Transverse colon (tissue), 4 donors: ENCODE measurements around the gene GLS. TPM values are rescaled to one million over a fixed set of nuclear protein-coding genes. Genes with fewer than 3 reads are reported as not detected.

Source experiments
- DNase-seq: peaks from one replicate; pipeline ENCODE4 v3.0.0-alpha.2; 2019
- H3K27ac ChIP-seq, 4 donors: fragments of 200-600 bp; sonication (generic); 2 replicates each; pipeline ENCODE4 v1.5.1; 2016 to 2018; ENCODE audit warnings: inconsistent platforms in 4 of 4
- H3K27me3 ChIP-seq: fragments of 200-600 bp; sonication (generic); 2 replicates; pipeline ENCODE4 v1.5.1; 2017; ENCODE audit warnings: inconsistent platforms
- H3K36me3 ChIP-seq, 4 donors: fragments of 200-600 bp; sonication (generic); 2 replicates each; pipeline ENCODE4 v1.5.1; 2017 to 2019; ENCODE audit warnings: inconsistent platforms in 4 of 4
- H3K4me1 ChIP-seq, 4 donors: fragments of 200-600 bp; sonication (generic); 2 replicates each; pipeline ENCODE4 v1.5.1; 2017 to 2020; ENCODE audit warnings: inconsistent platforms in 4 of 4
- H3K4me3 ChIP-seq, 4 donors: fragments of 200-600 bp; sonication (generic); 1 replicate in 1 of 4; 2 replicates in 3 of 4; pipeline versions ENCODE4 v1.5.1 to v1.6.1; 2017 to 2019; ENCODE audit warnings: inconsistent platforms in 4 of 4
- H3K9me3 ChIP-seq, 2 donors: fragments of 200-600 bp; sonication (generic); 2 replicates each; pipeline ENCODE4 v1.5.1; 2017 to 2019; ENCODE audit warnings: inconsistent platforms in 2 of 2
- EP300 ChIP-seq: sonication (generic); formaldehyde crosslinking; IDR thresholded peaks from one replicate; pipeline ENCODE4 v1.6.1; 2017; ENCODE audit warnings: antibody characterized with exemption, low read depth
- POLR2A ChIP-seq: fragments of 450-650 bp; IDR thresholded peaks from one replicate; pipeline ENCODE4 v1.6.1; 2016; ENCODE audit warnings: antibody characterized with exemption, mild to moderate bottlenecking, moderate library complexity
- POLR2AphosphoS5 ChIP-seq, 3 donors: sonication (generic); formaldehyde crosslinking; IDR thresholded peaks; one replicate each; pipeline ENCODE4 v1.6.1; 2016; ENCODE audit warnings: antibody characterized with exemption in 3 of 3
- WGBS, 2 donors: methylation state at CpG; one replicate each; pipeline ENCODE4 v1.1.5; 2018; ENCODE audit warnings: low coverage in 1 of 2; 5-methylcytosine and 5-hydroxymethylcytosine counted together
- in situ Hi-C, 4 donors: fragments of 200-750 bp; cut with MboI; loops; one replicate each; pipeline versions ENCODE4 v1.15.0 to v1.15.1; 2017; ENCODE audit warnings: low sequenced_read_pairs in 3 of 4, low pct_ligation_motif_present in 1 of 4, low pct_unique_long_range_greater_than_20kb in 1 of 4
- intact Hi-C: fragments of 100-400 bp; cut with DNase I; formaldehyde crosslinking; loops from one replicate; pipeline ENCODE4 v1.15.1; 2023; ENCODE audit warnings: low total_unique reads
- total RNA-seq, 4 donors: library from RNA; depleted of rRNA; stranded (reverse); fragments of >200 nt; gene quantifications; one replicate each; pipeline ENCODE4 v1.1.0, GENCODE V29; 2016
- TF ChIP-seq, protein P1 (sequence below), 5 experiments: fragments of 200-600 bp in 3 of 5; fragments of 450-650 bp in 2 of 5; sonication (generic) in 3 of 5; IDR thresholded peaks; 1 replicate in 2 of 5; 2 replicates in 3 of 5; pipeline ENCODE4 v1.5.1; 2016 to 2017; ENCODE audit warnings: antibody characterized with exemption in 5 of 5, inconsistent platforms in 3 of 5, mild to moderate bottlenecking in 2 of 5, moderate library complexity in 1 of 5

GLS gene
- total RNA-seq, 4 donors from 2014 or later, result 58.0 to 141 (median 68.7) TPM

GRCh38 chr2:190840569-190841172 is 40.0 kb upstream of the GLS start:
- DNase-seq, result no peak
- H3K4me3 ChIP-seq, result no peak overlapping the region
- H3K9me3 ChIP-seq, result no peaks in the 10 kb centered on the region
- no peaks in the 10 kb centered on the region for H3K36me3 ChIP-seq
- in situ Hi-C loops (no loop called here), intact Hi-C loops (no loop called here)
- H3K27me3 ChIP-seq, result no peaks in the 10 kb centered on the region
- 20 to 77% methylated on average over 1 to 4 of the region's 4 CpGs for WGBS, 2 donors
- no peak overlapping the region for H3K27ac ChIP-seq
- H3K4me1 ChIP-seq, result no peaks in the 10 kb centered on the region
- TF ChIP-seq POLR2AphosphoS5 (IDR thresholded peaks at IDR 0.05) (no peak), POLR2A (no peak), EP300 (no peak)
- TF ChIP-seq, protein P1, sequence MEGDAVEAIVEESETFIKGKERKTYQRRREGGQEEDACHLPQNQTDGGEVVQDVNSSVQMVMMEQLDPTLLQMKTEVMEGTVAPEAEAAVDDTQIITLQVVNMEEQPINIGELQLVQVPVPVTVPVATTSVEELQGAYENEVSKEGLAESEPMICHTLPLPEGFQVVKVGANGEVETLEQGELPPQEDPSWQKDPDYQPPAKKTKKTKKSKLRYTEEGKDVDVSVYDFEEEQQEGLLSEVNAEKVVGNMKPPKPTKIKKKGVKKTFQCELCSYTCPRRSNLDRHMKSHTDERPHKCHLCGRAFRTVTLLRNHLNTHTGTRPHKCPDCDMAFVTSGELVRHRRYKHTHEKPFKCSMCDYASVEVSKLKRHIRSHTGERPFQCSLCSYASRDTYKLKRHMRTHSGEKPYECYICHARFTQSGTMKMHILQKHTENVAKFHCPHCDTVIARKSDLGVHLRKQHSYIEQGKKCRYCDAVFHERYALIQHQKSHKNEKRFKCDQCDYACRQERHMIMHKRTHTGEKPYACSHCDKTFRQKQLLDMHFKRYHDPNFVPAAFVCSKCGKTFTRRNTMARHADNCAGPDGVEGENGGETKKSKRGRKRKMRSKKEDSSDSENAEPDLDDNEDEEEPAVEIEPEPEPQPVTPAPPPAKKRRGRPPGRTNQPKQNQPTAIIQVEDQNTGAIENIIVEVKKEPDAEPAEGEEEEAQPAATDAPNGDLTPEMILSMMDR (IDR thresholded peaks at IDR 0.05), result no peak

DNA sequence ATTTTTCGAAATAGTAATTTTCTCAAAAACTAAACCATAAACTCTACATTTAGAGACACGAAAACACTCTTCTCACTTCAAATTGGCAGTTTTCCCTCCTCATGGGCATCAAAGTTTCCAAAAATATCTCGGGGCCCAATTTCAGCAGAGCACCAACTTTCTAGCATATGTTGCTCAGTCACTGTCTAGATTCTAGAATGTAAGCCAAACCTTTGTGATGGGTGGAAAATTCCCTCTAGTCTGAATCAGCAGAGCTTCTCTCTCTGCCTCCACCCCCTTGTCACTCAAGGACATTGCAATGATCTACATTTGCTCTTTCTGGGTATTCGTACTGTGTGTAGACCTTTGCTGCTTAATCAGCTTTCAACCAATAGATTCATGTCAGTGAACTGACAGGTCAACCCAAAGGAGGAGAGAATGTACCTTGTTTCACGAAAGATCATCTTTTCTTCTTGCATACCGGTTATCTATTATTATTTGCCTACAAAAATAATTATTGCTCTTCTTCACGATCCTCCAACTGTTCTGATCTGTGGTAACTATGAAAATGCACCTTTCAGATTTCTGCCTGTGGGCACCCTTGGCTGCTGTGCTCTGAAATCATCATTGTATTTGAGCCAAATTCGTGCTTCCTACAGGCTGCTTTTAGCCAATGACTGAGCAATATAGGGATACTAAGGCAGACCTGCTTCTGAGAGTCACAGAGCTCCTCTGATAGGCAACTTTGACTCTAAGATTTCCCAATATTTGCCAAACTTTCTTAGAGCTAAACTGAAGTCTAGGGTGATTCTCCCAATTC is 38.7 kb upstream of the GLS start:
- Histone ChIP-seq H3K27ac (no peak overlapping the region), H3K4me1 (no peaks in the 10 kb centered on the region), H3K36me3 (no peaks in the 10 kb centered on the region), H3K9me3 (no peaks in the 10 kb centered on the region), H3K27me3 (no peaks in the 10 kb centered on the region), H3K4me3 (no peak overlapping the region)
- TF ChIP-seq, protein P1 (IDR thresholded peaks at IDR 0.05), result no peak
- TF ChIP-seq POLR2A (no peak), POLR2AphosphoS5 (IDR thresholded peaks at IDR 0.05) (no peak), EP300 (no peak)
- in situ Hi-C loops (no loop called here), intact Hi-C loops (no loop called here)
- no peak for DNase-seq
- WGBS, 2 donors, result 90 to 93% methylated on average over 7 to 8 of the region's 8 CpGs

DNA sequence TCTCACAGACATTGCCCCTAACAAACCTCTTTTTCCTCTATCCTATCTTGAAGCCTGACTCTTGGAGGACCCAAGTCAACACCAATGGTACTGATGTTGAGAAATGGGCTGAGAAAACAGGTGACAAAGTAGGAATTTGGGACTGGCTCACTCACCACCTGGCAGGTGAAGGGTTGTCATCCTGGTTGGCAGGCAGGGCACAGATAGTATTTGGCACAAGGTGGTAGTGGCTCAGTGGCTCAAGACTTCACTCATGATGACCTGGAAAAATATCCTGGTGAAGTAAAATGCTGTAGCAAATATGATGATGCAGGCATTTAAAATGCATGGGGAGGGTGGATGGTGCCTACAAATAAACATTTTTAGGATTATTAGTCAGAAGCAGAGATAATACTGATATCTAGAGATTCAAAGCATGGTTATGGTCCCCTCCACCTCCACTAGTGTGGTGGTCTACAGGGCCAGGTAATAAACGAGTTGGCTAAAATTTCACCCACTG is 38.0 kb upstream of the GLS start:
- in situ Hi-C loops, result no loop called here
- no peak overlapping the region for H3K4me3 ChIP-seq
- DNase-seq, result no peak
- 73 to 92% methylated on average over 1 of the region's 1 CpG for WGBS, 2 donors
- H3K9me3 ChIP-seq, result no peaks in the 10 kb centered on the region
- H3K36me3 ChIP-seq, result no peaks in the 10 kb centered on the region
- TF ChIP-seq POLR2A, result no peak
- H3K27ac ChIP-seq, result no peak overlapping the region
- H3K4me1 ChIP-seq, result no peaks in the 10 kb centered on the region
- intact Hi-C loops, result no loop called here
- H3K27me3 ChIP-seq, result no peaks in the 10 kb centered on the region

DNA sequence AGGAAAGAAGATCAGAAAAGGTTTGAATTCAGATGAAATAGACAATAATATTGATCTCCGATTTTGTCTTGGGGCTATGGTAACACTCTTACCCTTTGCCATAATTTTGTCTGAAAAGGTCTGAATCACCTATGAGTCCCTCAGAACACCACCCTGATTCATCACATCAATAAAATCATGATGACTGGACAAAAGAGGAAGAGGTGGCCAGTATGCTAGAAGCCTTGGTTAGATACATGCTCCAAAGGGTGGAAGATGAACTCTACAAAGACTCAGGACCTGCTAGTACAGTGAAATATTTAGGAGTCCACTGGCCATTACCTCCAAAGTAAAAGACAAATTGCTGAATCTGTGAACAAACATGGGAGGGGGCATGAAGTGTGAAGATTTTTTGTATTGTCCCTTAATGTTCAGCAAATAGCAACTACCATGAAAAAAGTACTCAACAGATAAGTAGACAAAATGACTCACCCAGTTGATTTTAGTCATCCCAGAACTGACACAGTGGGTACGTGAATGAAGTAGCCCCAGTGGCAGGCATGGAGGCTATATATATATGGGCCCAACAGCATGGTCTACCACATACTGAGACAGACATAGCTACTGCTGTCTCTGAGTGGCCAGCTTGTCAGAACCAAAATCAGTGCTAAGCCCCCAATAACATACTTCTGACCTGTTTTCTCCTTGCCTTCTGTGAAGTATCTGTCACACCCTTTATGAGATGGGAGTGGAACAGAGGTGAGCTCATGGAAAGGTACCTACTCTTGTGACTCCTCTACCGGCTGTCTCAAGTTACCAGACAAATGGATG is 36.5 kb upstream of the GLS start:
- 78 to 85% methylated on average over 2 to 3 of the region's 3 CpGs for WGBS, 2 donors
- no peaks in the 10 kb centered on the region for H3K9me3 ChIP-seq
- no peaks in the 10 kb centered on the region for H3K4me1 ChIP-seq
- no peak for TF ChIP-seq EP300
- TF ChIP-seq POLR2A, result no peak
- TF ChIP-seq, protein P1 (IDR thresholded peaks at IDR 0.05), result no peak
- TF ChIP-seq POLR2AphosphoS5 (IDR thresholded peaks at IDR 0.05), result no peak
- no peak overlapping the region for H3K27ac ChIP-seq
- H3K36me3 ChIP-seq, result no peaks in the 10 kb centered on the region
- DNase-seq, result no peak
- H3K27me3 ChIP-seq, result no peaks in the 10 kb centered on the region
- intact Hi-C loops, result no loop called here
- no peak overlapping the region for H3K4me3 ChIP-seq
- in situ Hi-C loops, result no loop called here
